ENCODE results near the gene PNRC1.

Gene PNRC1

GRCh38 chr6:89081129-89081422 lies 525 bp downstream of the PNRC1 start:
- no peak for TF ChIP-seq CTCF (IDR thresholded peaks at IDR 0.05; ENCODE audit: control insufficient read depth, insufficient read depth, low read depth, low read length, missing control alignments)
- no peak for DNase-seq (ENCODE audit: low read depth)
- peak overlapping the region; percentile 73 for H3K4me3 ChIP-seq (ENCODE audit: control insufficient read depth, low read depth, low read length)

DNA sequence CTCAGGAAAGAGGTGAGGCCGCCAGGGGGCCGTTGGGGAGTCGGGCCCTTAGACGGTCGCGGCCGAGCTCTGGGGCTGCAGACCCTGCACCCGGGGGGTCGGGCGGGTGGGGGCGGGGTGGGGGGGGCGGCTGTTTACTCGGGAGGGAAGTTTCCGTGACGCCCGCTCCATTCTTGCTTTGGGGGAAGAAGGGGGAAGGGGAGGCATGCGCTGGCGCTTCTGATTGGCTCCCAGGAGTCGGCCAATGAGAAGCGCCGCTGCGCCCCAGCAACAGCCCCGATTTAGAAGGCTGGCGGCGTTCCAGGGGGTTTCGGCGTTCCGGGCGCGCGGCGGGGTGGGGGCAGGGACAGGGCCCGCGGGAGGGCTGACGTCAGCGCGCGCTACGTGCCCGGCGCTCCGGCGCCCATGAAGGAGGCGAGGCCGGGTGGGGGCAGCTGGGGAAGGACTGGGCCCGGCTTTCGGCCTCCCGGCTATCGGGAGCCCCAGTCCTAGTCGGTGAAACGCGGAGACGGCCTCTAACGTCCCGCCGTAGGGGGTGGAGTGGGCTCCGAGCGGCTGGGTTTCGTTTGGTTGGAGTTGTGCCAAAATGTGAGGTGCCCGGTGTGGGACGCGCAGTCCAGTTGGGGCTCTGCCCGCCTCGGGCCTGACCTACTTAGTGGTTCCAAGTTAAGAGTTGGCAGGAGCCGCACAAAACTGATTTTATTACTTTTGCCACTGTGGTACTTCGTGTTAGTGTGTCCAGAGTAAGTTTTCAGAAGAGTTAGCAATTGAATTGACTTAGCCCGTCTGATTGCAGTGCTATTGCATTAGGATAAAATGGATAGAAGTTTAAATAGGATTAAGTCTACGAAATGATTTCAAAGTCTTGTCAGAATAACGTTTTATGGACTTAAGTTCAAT lies 1.1 kb downstream of the PNRC1 start:
- TF ChIP-seq CTCF (IDR thresholded peaks at IDR 0.05; ENCODE audit: control insufficient read depth, insufficient read depth, low read depth, low read length, missing control alignments), result no peak
- H3K4me3 ChIP-seq (ENCODE audit: control insufficient read depth, low read depth, low read length), result peak overlapping the region; percentile 73

GRCh38 chr6:89082486-89082891 lies 1.9 kb downstream of the PNRC1 start:
- peak; percentile 4 for DNase-seq (ENCODE audit: low read depth)
- TF ChIP-seq CTCF (IDR thresholded peaks at IDR 0.05; ENCODE audit: control insufficient read depth, insufficient read depth, low read depth, low read length, missing control alignments), result no peak
- H3K4me3 ChIP-seq (ENCODE audit: control insufficient read depth, low read depth, low read length), result peak overlapping the region; percentile 73

More for the DNA sequence above, 1.1 kb downstream of the PNRC1 start:
- DNase-seq (ENCODE audit: low read depth), result peak; percentile 89

GRCh38 chr6:89084542-89084941 lies 4.0 kb downstream of the PNRC1 start:
- no peak for DNase-seq (ENCODE audit: low read depth)
- no peak overlapping the region for H3K4me3 ChIP-seq (ENCODE audit: control insufficient read depth, low read depth, low read length)
- TF ChIP-seq CTCF (IDR thresholded peaks at IDR 0.05; ENCODE audit: control insufficient read depth, insufficient read depth, low read depth, low read length, missing control alignments), result no peak

GRCh38 chr6:89084954-89085353 lies 4.4 kb downstream of the PNRC1 start:
- no peak for TF ChIP-seq CTCF (IDR thresholded peaks at IDR 0.05; ENCODE audit: control insufficient read depth, insufficient read depth, low read depth, low read length, missing control alignments)
- H3K4me3 ChIP-seq (ENCODE audit: control insufficient read depth, low read depth, low read length), result no peak overlapping the region
- DNase-seq (ENCODE audit: low read depth), result no peak

DNA sequence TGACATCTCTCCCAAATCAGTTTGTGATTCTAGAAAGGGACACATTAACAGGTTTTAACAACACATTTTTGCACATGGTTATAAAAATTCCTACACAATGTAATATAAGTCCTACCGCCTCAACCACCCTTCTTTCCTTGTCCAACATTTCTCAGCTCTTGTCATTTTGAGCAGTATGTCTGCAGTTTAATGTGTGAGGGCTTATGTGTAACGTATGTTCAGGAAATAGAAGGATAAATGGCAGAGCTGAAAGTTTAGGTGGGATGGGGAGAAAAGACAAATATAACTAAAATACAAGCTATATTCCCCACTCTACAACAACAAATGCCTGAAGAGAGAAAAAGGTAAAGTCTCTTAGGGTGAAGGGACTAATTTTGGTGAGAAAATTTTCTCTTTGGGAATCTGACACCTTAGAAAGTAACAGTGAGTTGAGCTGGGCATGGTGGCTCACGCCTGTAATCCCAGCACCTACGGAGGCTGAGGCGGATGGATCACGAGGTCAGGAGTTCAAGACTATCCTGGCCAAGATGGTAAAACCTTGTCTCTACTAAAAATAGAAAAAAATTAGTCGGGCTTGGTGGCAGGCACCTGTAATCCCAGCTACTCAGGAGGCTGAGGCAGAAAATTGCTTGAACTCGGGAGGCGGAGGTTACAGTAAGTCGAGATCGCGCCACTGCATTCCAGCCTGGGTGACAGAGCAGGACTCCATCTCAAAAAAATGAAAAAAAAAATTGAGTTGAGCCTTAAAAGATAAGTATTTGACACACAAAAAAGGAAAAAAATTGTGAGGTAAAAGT lies 5.1 kb downstream of the PNRC1 start:
- TF ChIP-seq CTCF (IDR thresholded peaks at IDR 0.05; ENCODE audit: control insufficient read depth, insufficient read depth, low read depth, low read length, missing control alignments), result no peak
- DNase-seq (ENCODE audit: low read depth), result no peak
- H3K4me3 ChIP-seq (ENCODE audit: control insufficient read depth, low read depth, low read length), result no peak overlapping the region

All from AG09309 (cell line).